ENCODE measurements around the gene PDIA5. TPM values are rescaled to one million over a fixed set of nuclear protein-coding genes. Genes with fewer than 3 reads are reported as not detected.
A peak's percentile ranks its signal among the peaks of the same experiment; 100 is the strongest.

Gene PDIA5
- total RNA-seq, 1 experiment from 2014 or later: 33.4 TPM

DNA sequence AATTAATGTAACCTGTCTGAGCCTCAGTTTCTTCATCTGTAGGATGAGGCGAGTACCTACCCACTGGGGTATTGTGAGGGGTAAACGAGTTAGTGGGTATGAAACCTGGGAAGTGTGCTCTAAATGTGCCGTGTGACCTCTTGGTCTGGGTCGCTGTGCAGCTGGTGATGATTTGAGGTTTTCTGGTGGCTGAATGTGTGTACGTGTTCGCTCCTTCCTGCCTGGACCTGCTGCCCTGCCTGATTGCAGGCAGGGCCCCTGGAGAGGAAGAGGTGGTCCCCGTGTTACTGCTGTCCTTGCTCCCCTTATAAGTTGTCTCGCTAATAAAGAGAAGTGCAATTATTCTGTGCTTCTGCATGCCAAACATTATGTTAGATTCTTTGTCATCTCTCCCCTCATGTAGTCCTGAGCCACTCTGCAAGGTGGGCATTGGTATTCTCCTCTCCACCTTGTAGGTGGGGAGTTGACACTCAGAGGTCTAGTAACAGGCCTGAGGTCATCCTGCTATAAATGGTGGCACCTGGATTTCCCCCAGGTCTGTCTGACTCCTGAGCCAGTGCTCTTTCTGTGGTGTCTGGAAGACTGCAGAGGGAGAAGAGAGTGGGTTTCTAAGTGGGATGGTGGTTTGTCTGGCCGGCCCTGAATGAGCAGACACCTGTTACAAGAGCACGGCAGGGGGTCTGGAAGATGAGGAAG lies 15.7 kb downstream of the PDIA5 start:
- no peak for DNase-seq (ENCODE audit: low read depth, low spot score)
- in situ Hi-C loops (cut with HindIII; ENCODE audit: low pct_unique_long_range_greater_than_20kb, low sequenced_read_pairs): no loop called here

DNA sequence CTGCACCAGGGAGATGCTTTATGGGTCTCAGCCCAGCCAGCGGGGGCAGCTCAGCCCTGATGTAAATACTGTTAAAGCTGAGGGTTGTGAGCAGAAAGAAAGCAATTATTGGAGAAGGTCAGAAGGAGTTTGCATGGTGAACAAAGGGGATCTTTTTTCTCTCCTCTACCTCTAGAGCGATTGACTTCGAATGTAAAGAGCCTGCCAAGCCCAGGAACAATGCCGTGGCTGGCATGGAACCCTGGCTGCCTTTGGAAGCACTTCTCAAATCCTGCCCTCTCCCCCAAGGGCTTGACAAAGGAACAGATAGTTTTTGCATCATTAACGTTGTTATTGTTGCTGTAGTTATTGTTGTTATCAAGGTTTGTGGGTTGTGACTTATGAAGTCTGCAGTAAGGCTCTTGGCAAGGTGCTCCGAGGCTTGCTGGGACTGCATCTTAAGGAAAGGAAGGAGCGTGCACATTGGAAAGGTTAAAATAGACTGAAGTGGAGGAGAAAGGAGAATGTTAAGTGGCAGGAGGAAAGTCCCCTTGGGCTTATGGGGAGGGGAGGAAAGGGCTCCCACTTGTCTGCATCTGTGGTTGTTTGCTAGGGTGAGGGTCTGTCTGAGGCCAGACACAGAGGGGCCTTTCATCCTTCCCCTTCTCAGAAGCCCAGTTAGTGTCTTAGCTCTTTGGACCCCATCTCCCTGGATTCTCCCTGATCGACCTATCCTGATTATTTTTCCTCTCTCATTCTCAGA lies 16.7 kb downstream of the PDIA5 start:
- peak; percentile 75 for DNase-seq (ENCODE audit: low read depth, low spot score)
- in situ Hi-C loops (cut with HindIII; ENCODE audit: low pct_unique_long_range_greater_than_20kb, low sequenced_read_pairs): no loop called here

DNA sequence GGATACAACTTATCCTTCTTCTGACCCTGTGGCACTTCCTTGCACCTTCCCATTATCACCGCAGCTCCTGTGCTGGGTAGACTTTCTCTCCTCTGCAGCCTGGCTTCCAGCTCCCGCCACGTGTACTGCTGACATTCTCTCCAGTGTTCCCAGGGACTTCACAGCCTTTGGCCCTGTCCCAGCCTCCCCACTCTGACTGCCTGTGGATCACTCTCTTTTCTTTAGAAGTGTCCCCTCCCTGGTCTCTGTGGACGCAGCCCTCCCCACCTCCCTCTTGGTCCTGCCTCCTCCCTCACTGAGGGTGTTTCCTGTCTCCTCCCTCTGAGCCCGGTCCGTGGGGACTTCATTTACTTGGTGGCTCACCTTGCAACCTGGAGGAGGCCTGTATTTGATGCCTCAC lies 17.4 kb downstream of the PDIA5 start:
- DNase-seq (ENCODE audit: low read depth, low spot score): no peak
- in situ Hi-C loops (cut with HindIII; ENCODE audit: low pct_unique_long_range_greater_than_20kb, low sequenced_read_pairs): no loop called here

DNA sequence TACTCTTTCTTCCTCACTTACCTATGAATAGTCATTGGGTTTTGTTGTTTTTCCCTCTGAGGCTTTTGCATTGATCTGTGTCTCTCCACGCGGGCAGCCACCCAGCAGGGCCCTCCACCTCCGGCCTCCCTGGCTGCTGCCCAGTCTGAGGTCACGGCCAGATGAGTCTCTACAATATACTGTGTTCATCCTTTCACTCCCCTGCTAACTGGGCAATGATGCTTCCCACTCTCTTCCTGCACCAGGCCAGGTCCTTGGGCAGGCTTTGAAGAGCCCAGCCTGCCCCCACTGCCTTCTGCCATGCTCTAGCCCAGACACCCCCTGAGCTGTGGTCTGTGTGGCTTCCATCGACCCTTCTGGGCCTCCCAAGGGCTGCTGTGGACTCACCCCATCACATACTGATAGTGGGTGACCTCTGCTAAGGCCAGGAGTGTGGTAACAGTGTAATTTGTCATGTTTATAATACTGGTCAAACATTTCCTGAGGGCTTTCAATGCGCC lies 18.0 kb downstream of the PDIA5 start:
- in situ Hi-C loops (cut with HindIII; ENCODE audit: low pct_unique_long_range_greater_than_20kb, low sequenced_read_pairs): no loop called here
- no peak for DNase-seq (ENCODE audit: low read depth, low spot score)

DNA sequence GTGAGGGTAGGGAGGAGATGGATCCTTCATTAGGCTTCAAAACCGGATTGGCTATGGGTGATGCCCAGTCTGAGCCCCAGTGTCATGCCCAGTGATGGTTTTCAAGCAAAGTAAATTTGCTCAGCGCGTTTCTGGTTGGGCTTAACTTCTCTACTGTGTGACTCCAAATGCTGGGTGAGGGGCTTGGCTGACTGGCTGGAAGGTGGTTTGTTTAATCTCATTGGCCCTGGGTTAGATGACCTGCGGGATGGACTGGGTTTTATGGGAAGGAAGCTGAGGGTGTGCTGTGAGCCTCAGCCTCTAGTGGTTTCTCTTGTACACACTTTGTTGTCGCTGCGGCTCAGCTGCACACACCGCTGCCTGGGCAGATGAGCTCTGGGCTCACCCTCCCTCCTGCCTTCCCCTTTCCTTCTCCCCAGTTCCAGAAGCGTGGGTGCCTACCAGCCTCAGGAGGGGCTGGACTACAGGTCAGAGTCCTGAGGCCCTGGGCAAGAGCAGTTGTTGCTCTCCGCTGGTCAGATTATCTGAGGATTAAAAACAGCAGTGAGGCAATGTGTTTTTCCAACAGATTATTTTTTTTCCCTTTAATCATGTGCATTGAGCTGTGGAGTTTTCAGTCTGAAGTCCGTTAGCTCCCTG lies 18.6 kb downstream of the PDIA5 start:
- no peak for DNase-seq (ENCODE audit: low read depth, low spot score)
- in situ Hi-C loops (cut with HindIII; ENCODE audit: low pct_unique_long_range_greater_than_20kb, low sequenced_read_pairs): no loop called here

DNA sequence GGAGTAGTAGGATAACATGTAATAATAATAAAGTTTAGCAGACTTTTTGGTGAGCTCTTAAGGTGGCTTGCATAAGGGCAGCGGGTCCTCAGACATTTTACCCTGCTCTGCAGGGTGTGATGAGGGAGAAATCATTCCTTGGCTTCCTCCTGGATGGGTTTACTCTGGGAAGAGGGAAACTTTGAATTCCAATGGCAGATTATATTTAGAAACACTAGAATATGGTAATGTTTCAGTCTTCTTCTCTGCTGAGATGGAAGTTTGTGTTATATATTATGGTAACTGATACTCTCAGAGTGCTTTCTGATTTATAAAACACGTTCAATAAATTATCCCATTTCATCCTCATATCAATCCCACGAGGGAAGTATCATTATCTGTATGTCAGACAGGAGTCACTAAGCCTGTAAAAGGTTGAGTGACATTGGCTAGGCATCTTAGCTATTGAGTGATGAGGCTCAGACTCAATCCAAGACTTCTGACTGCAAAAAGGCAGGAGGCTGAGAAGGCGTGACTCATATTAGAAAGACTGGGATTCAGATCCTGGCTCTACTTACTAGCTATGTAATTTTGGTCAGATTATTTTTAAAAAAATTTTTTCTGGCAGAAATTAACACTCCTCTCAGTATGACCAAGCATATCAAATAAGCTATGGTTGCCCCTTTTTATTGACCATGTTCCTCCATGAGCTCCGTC lies 19.3 kb downstream of the PDIA5 start:
- no peak for DNase-seq (ENCODE audit: low read depth, low spot score)
- in situ Hi-C loops (cut with HindIII; ENCODE audit: low pct_unique_long_range_greater_than_20kb, low sequenced_read_pairs): no loop called here

DNA sequence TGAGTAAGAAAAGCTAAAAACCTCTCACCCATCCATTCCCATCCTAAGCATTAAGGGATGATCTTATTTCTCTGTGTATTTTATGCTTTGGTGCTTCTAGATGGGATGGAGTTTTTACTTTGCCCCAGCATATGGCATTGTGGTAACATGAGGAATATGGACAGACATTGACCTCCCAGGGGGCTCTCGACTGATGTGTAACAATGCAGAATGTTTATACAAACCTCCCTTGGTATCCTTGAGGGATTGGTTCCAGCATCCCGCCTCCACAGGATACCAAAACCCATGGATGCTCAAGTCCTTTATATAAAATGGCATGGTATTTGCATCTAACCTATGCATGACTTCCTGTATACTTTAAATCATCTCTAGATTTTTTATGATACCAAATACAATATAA lies 21.6 kb downstream of the PDIA5 start:
- no peak for DNase-seq (ENCODE audit: low read depth, low spot score)
- in situ Hi-C loops (cut with HindIII; ENCODE audit: low pct_unique_long_range_greater_than_20kb, low sequenced_read_pairs): no loop called here

DNA sequence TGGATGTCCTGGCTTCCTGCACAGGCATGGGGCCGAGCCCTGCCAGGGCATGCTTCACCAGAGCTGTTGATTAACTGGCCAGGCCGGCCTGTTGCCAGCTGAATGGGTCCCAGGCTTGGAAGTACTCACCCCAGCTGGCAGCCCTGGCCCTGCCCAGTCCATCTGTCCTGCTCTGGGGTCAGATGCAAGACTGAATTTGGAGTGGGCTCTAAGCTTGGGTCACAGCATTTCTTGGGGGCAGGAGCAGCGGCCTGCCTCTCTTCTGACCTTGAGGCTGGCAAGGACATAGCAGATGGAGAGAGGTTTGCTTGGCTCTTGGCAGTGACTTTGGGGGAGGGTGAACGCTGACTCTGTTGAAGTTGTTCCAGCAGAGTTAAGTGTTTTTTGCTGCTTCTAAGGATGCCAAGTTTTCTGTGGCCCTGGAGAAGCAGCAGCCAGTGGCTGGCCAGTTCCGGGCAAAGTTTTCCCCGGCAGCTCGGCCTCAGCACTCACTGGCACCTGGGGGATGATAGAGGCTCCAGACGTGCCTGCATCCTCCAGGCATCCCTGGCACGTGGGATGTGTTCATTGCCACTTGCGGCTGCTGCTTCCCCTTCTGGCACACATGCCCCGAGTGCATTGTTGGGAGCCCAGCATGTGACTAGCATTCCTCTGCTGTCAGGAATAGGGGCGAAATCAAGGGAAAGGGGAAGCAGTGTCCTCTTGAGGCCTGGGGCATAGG lies 22.9 kb downstream of the PDIA5 start:
- in situ Hi-C loops (cut with HindIII; ENCODE audit: low pct_unique_long_range_greater_than_20kb, low sequenced_read_pairs): no loop called here
- DNase-seq (ENCODE audit: low read depth, low spot score): no peak

DNA sequence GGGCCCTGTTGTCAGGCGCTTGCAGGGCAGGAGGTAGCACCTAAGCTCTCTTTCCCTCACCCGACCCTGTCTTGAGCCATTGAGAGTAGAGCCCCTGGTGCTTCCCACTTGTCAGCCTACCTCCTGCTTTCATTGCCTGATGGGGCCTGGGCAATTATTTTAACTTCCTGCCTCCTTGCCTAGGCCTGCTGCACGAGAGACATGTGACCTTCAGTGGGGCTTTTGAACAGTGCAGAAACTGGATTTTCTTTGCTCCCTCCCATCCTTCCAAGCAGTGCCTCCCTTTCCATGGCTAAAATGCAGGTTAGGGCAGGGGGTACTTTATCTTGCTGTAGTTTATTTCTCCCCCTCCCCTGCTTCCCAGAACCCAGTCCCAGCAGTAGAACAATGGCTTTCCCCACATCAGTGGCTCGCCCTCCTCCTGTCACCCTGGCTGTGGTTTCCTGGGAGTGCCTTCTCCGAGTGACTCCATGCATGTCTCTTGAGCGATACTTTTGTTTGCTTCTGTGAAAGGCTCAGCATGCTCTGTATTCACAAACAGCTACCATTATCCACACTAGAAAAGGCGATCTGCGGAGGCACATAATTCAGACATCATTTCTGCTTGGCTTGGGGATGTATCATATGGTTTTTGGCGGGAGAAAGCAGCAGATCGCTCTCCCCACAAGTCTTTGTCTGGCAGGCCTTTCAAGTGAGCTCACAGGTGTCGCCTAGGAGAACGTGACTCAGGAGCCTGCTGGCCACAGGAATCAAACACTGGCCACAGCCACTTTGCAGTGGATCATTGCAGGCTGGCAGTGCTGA lies 24.1 kb downstream of the PDIA5 start:
- in situ Hi-C loops (cut with HindIII; ENCODE audit: low pct_unique_long_range_greater_than_20kb, low sequenced_read_pairs): no loop called here
- no peak for DNase-seq (ENCODE audit: low read depth, low spot score)

DNA sequence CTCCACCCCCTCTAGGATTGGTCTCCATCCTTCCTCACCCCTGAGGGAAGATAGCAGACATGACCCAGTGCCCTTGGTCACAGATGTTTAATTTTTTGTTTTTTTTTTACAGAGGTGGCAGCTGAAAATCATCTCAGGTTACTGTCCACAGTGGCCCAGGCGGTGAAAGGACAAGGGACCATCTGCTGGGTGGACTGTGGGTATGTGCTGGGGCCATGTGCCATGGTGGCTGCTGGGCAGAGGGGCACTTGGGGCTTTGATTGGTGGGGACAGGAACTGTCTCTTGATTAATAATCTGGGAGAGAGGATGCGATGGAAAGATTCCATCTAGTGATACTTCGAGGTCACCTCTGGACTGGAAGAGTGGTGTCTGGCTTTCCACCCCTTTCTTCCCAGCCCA lies 25.4 kb downstream of the PDIA5 start:
- in situ Hi-C loops (cut with HindIII; ENCODE audit: low pct_unique_long_range_greater_than_20kb, low sequenced_read_pairs): no loop called here
- DNase-seq (ENCODE audit: low read depth, low spot score): no peak

DNA sequence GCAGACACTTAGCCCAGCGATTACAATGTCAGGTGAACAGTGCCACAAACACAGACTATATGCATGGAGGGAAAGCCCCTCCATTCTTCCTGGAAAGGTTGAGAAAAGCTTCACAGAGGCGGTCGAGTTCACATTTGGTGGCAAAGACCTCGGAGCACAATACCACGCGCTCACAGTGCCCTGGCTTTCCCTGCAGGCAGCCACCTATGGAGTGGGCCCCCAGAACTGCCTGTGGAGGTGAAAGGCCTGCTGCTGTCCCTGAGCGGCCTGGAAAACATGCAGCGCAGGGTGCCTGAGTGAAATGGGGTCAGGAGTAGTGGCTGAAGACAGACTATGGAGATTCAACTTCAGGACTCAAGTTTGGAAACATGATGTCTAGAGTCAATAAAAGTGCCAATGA lies 26.9 kb downstream of the PDIA5 start:
- in situ Hi-C loops (cut with HindIII; ENCODE audit: low pct_unique_long_range_greater_than_20kb, low sequenced_read_pairs): no loop called here
- no peak for DNase-seq (ENCODE audit: low read depth, low spot score)

DNA sequence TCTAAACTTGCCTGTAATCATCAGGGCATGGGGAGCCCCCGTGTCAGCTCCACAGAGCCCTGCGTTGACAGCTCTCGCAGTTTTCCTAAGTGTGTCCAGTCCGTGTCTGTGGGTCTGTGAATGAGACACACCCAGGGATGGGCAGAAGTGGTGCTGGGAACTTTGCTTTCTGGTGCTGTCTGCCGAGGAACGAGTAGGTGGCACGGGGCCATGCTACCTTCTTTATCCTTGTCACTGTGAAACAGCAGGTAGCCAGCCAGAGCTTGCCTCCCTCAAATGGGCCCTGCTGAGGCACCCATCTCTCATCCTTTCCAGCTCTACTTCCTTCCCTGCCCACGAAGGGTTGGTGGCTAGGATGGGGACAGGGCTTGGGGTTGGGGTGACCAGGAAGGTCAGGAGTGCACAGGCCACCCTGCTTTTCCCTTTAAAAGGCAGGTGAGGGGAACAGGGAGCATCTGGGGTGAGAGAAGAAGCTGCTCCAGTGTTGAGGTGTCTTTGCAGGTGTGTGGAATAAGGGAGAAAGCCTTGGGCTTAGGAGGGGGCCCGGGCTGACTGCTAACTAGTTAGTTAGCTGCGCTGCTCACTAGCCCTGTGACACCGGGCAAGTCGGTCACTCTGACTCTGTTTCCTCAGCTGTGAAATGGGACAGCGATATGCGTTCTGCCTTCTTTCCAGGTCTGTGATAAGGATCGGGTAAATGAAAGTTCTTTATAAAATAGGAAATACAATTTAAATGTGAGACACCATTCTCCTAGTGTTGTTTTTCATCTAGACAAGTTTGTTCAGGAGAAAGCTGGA lies 27.9 kb downstream of the PDIA5 start:
- in situ Hi-C loops (cut with HindIII; ENCODE audit: low pct_unique_long_range_greater_than_20kb, low sequenced_read_pairs): no loop called here
- DNase-seq (ENCODE audit: low read depth, low spot score): no peak

DNA sequence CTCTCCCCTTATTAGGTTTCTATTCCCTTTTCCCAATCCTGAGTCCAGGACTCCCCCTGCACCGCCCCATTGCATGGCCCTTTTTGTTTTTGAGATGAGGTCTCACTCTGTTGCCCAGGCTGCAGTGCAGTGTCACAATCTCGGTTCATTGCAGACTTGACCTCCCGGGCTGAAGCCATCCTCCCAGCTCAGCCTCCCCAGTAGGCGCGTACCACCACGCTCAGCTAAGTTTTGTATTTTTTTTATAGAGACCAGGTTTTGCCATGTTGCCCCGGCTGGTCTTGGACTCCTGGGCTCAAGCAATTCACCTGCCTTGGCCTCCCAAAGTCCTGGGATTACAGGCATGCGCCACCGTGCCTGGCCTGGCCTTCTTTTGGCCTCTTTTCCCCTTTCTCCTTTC lies 29.3 kb downstream of the PDIA5 start:
- in situ Hi-C loops (cut with HindIII; ENCODE audit: low pct_unique_long_range_greater_than_20kb, low sequenced_read_pairs): no loop called here
- DNase-seq (ENCODE audit: low read depth, low spot score): no peak

DNA sequence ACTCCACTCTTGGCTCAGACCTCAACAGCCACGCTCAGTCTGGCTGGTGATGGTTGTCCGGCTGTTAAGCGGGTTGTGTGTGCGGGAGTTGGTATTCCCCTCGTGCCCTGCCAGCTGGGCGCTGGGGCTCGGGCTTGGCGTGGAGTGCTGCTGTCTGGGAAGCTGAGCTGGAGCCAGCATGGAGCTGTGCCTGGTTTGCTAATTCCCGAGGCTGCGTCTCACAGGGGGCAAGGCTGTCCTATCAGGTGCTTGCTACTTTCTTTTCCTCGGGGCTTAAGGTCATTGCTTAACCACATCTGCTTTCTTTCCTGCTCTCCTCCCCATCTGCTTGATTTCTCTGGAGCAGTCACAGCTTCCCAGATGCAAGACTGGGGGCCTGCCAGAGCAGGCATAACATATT lies 29.9 kb downstream of the PDIA5 start:
- DNase-seq (ENCODE audit: low read depth, low spot score): no peak

DNA sequence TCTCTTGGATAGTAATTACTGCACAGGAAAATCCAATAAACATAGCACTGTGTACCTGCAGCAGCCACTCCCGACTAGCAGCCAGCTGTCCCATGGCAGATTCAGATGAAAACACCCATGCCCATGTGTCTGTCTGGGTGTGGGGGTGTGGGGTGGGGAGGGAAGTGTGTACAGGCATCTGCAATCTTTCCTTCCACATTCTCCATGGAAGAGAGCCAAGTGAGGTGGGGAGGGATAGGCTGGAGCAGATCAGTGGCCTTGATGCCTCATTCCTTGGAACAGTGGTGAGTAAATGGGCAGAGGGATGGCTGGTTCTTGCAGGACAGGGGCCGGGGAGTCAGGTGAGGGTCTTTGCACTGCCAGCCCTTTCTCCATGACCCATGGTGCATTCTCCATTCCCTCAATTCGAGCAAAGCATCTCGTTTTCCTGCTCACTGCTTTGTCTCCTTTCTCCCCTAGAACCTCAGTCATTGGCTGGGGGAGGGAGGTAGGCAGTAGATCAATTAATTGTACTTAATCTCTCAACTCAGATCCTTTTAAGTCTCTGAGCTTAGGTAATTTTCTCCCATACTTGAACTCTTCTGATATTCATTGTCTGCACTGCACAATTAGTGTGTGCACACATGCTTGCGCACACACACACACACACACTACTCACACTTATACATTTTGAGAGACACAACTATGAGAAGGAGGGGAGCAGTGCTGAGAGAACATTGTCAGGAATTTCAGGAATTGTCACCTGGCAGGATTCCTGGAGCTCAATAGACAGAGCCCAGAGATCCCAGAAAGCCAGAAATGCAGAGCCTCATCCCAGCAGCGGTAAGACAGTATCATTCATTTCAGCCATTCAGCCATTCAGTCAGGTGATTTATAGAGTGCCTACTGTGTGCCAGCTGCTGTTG lies 31.9 kb downstream of the PDIA5 start:
- in situ Hi-C loops (cut with HindIII; ENCODE audit: low pct_unique_long_range_greater_than_20kb, low sequenced_read_pairs): no loop called here
- DNase-seq (ENCODE audit: low read depth, low spot score): no peak

More for the DNA sequence above, 29.9 kb downstream of the PDIA5 start:
- in situ Hi-C loops (cut with HindIII; ENCODE audit: low pct_unique_long_range_greater_than_20kb, low sequenced_read_pairs): no loop called here

Measured in SK-MEL-5 (cell line).